SK-N-MC (cell line): ENCODE measurements around the gene PAAF1.

Experiments used
- EZH2 ChIP-seq: fragments of 200-600 bp; sonication (generic); IDR thresholded peaks from one replicate; pipeline ENCODE4 v1.6.1; 2017; ENCODE audit warnings: antibody characterized with exemption
- FOXP2 ChIP-seq: optimal IDR thresholded peaks from 2 replicates; pipeline ENCODE3; 2011; ENCODE audit warnings: mild to moderate bottlenecking, moderate library complexity; ENCODE audit not compliant: insufficient read depth; ENCODE audit errors: extremely low read length, control extremely low read depth
- POLR2AphosphoS5 ChIP-seq: IDR thresholded peaks from 2 replicates; pipeline ENCODE4 v1.6.1; 2012; ENCODE audit warnings: mild to moderate bottlenecking, low read depth, low read length, borderline replicate concordance

DNA sequence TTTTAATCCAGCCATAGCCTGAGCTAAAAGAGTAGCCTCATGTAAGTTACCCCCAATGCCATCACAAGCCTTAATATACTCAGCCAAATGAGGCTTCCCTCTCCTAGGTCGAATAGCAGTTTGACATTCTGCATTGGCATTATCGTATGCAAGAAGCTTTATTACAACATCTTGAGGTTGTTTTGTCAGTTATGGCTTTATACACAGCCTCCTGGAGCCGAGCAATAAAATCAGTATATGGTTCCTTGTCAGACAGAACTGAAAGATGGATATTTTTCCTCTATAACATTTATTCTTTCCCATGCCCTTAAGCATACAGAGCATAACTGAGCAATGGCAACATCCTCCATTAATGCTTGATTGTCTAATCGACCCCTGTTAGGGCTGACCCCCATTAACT is 68.6 kb downstream of the PAAF1 start:
- no peak for TF ChIP-seq EZH2
- TF ChIP-seq POLR2AphosphoS5: no peak
- no peak for TF ChIP-seq FOXP2
